ENCODE measurements around the gene TPRG1. TPM values are rescaled to one million over a fixed set of nuclear protein-coding genes. Genes with fewer than 3 reads are reported as not detected.

Gene TPRG1
- total RNA-seq, 1 experiment from 2014 or later: 1.0 TPM

GRCh38 chr3:189236352-189236751 lies 64.6 kb downstream of the TPRG1 start:
- no peak for TF ChIP-seq EZH2 (IDR thresholded peaks at IDR 0.05; ENCODE audit: borderline replicate concordance, low read depth, low read length, poor library complexity, severe bottlenecking)
- no peak for TF ChIP-seq CTCF (conservative IDR thresholded peaks at IDR 0.05; ENCODE audit: low read depth, low read length)
- ChIA-PET CTCF (no interaction called here), POLR2A (ENCODE audit: low non-redundant PET) (no interaction called here)
- no TSS peak for BruUV-seq (replicated peaks)
- no peak overlapping the region for H3K4me3 ChIP-seq (ENCODE audit: low read depth, low read length, poor library complexity, severe bottlenecking)
- H3K36me3 ChIP-seq (ENCODE audit: insufficient read depth, low read length, poor library complexity, severe bottlenecking): no peaks in the 10 kb centered on the region
- no peaks in the 10 kb centered on the region for H3K9me3 ChIP-seq (ENCODE audit: low read depth, low read length, poor library complexity, severe bottlenecking)
- no peak for DNase-seq (ENCODE audit: low spot score)
- H3K27ac ChIP-seq (ENCODE audit: low read depth, low read length, poor library complexity, severe bottlenecking): no peak overlapping the region
- H3K4me1 ChIP-seq (ENCODE audit: insufficient read depth, low read length, poor library complexity, severe bottlenecking): no peaks in the 10 kb centered on the region
- intact Hi-C loops (cut with micrococcal nuclease; ENCODE audit: unreplicated experiment): loop anchor here (10.0 kb wide), 1 partner anchor 282 kb away; no protein-coding TSS in a partner anchor
- H3K27me3 ChIP-seq (replicated peaks; ENCODE audit: insufficient read depth, low read depth, low read length, poor library complexity): no peaks in the 10 kb centered on the region

GRCh38 chr3:189237526-189237925 lies 65.8 kb downstream of the TPRG1 start:
- POLR2A ChIA-PET (ENCODE audit: low non-redundant PET): no interaction called here
- CTCF ChIA-PET: no interaction called here
- H3K27ac ChIP-seq (ENCODE audit: low read depth, low read length, poor library complexity, severe bottlenecking): no peak overlapping the region
- H3K27me3 ChIP-seq (replicated peaks; ENCODE audit: insufficient read depth, low read depth, low read length, poor library complexity): no peaks in the 10 kb centered on the region
- H3K4me1 ChIP-seq (ENCODE audit: insufficient read depth, low read length, poor library complexity, severe bottlenecking): no peaks in the 10 kb centered on the region
- no peak for DNase-seq (ENCODE audit: low spot score)
- H3K9me3 ChIP-seq (ENCODE audit: low read depth, low read length, poor library complexity, severe bottlenecking): no peaks in the 10 kb centered on the region
- no peak overlapping the region for H3K4me3 ChIP-seq (ENCODE audit: low read depth, low read length, poor library complexity, severe bottlenecking)
- H3K36me3 ChIP-seq (ENCODE audit: insufficient read depth, low read length, poor library complexity, severe bottlenecking): no peaks in the 10 kb centered on the region
- BruUV-seq (replicated peaks): no TSS peak
- no peak for TF ChIP-seq EZH2 (IDR thresholded peaks at IDR 0.05; ENCODE audit: borderline replicate concordance, low read depth, low read length, poor library complexity, severe bottlenecking)
- no peak for TF ChIP-seq CTCF (conservative IDR thresholded peaks at IDR 0.05; ENCODE audit: low read depth, low read length)
- intact Hi-C loops (cut with micrococcal nuclease; ENCODE audit: unreplicated experiment): loop anchor here (10.0 kb wide), 1 partner anchor 283 kb away; no protein-coding TSS in a partner anchor

GRCh38 chr3:189238071-189238470 lies 66.3 kb downstream of the TPRG1 start:
- no peaks in the 10 kb centered on the region for H3K4me1 ChIP-seq (ENCODE audit: insufficient read depth, low read length, poor library complexity, severe bottlenecking)
- no peak overlapping the region for H3K27ac ChIP-seq (ENCODE audit: low read depth, low read length, poor library complexity, severe bottlenecking)
- DNase-seq (ENCODE audit: low spot score): no peak
- TF ChIP-seq CTCF (conservative IDR thresholded peaks at IDR 0.05; ENCODE audit: low read depth, low read length) (no peak), EZH2 (IDR thresholded peaks at IDR 0.05; ENCODE audit: borderline replicate concordance, low read depth, low read length, poor library complexity, severe bottlenecking) (no peak)
- POLR2A ChIA-PET (ENCODE audit: low non-redundant PET): no interaction called here
- intact Hi-C loops (cut with micrococcal nuclease; ENCODE audit: unreplicated experiment): loop anchor here (10.0 kb wide), 1 partner anchor 283 kb away; no protein-coding TSS in a partner anchor
- H3K27me3 ChIP-seq (replicated peaks; ENCODE audit: insufficient read depth, low read depth, low read length, poor library complexity): no peaks in the 10 kb centered on the region
- peaks cover 2% of the 10 kb centered on the region for H3K9me3 ChIP-seq (ENCODE audit: low read depth, low read length, poor library complexity, severe bottlenecking)
- no peak overlapping the region for H3K4me3 ChIP-seq (ENCODE audit: low read depth, low read length, poor library complexity, severe bottlenecking)
- no peaks in the 10 kb centered on the region for H3K36me3 ChIP-seq (ENCODE audit: insufficient read depth, low read length, poor library complexity, severe bottlenecking)
- CTCF ChIA-PET: no interaction called here
- no TSS peak for BruUV-seq (replicated peaks)

Measured in A673 (cell line).